Osteoblast (primary cell): ENCODE results near the gene LCA5. TPM values are rescaled to one million over a fixed set of nuclear protein-coding genes. Genes with fewer than 3 reads are reported as not detected.

Experiments used
- DNase-seq: peaks from one replicate; pipeline ENCODE4 v3.0.0; 2011; ENCODE audit warnings: low spot score, mixed read lengths; ENCODE audit not compliant: insufficient read length; ENCODE audit errors: missing footprints
- H2AFZ ChIP-seq: 2 replicates; pipeline ENCODE4 v1.6.0; 2011; ENCODE audit warnings: mild to moderate bottlenecking, low read length
- H3K27ac ChIP-seq: 2 replicates; pipeline ENCODE4 v1.5.1; 2011; ENCODE audit warnings: mild to moderate bottlenecking, low read depth, low read length, moderate library complexity
- H3K27me3 ChIP-seq: 2 replicates; pipeline ENCODE4 v1.6.0; 2012; ENCODE audit warnings: mild to moderate bottlenecking, control low read depth, inconsistent platforms, low read length, moderate library complexity; ENCODE audit not compliant: insufficient read depth
- H3K36me3 ChIP-seq: 2 replicates; pipeline ENCODE4 v1.5.1; 2011; ENCODE audit warnings: mild to moderate bottlenecking, low read length, control low read depth, moderate library complexity; ENCODE audit not compliant: insufficient read depth
- H3K4me1 ChIP-seq: 2 replicates; pipeline ENCODE4 v1.5.1; 2011; ENCODE audit warnings: mild to moderate bottlenecking, low read length, control low read depth, moderate library complexity; ENCODE audit not compliant: insufficient read depth
- H3K4me2 ChIP-seq: 2 replicates; pipeline ENCODE4 v1.6.0; 2011; ENCODE audit warnings: mild to moderate bottlenecking, low read length; ENCODE audit not compliant: insufficient read depth
- H3K4me3 ChIP-seq: fragments of 200-600 bp; sonication (generic); 3 replicates; pipeline ENCODE4 v1.5.1; 2012; ENCODE audit warnings: mild to moderate bottlenecking, low read length, inconsistent platforms; ENCODE audit not compliant: insufficient read depth
- H3K79me2 ChIP-seq: 2 replicates; pipeline ENCODE4 v1.6.0; 2012; ENCODE audit warnings: mild to moderate bottlenecking, low read length, control low read depth, inconsistent platforms; ENCODE audit not compliant: insufficient read depth
- H3K9me3 ChIP-seq: 2 replicates; pipeline ENCODE4 v1.5.1; 2011; ENCODE audit warnings: low read depth, low read length, control low read depth
- H4K20me1 ChIP-seq: 2 replicates; pipeline ENCODE4 v1.6.0; 2012; ENCODE audit warnings: mild to moderate bottlenecking, low read length, control low read depth; ENCODE audit not compliant: insufficient read depth
- CTCF ChIP-seq: IDR thresholded peaks from 2 replicates; pipeline ENCODE4 v1.5.1; 2011; ENCODE audit warnings: mild to moderate bottlenecking, low read depth, low read length, moderate library complexity; ENCODE audit errors: extremely low read depth
- total RNA-seq: library from RNA; depleted of rRNA; stranded (reverse); fragments of >200 nt; gene quantifications from 2 replicates; pipeline ENCODE4 v1.2.3, GENCODE V29; 2012

LCA5 gene
- total RNA-seq, 1 donor: 10.1 TPM

- peaks cover 4% of the 10 kb centered on the region for H3K36me3 ChIP-seq
These were observed 7.8 kb upstream of the LCA5 start for GRCh38 chr6:79544939-79545450.

GRCh38 chr6:79544299-79544927, 7.2 kb upstream of the LCA5 start:
- Histone ChIP-seq H4K20me1 (no peaks in the 10 kb centered on the region), H3K79me2 (no peaks in the 10 kb centered on the region), H3K4me1 (peaks cover 16% of the 10 kb centered on the region), H2AFZ (no peak overlapping the region), H3K36me3 (peaks cover 4% of the 10 kb centered on the region), H3K9me3 (no peaks in the 10 kb centered on the region), H3K4me2 (peak overlapping the region; percentile 70), H3K27me3 (no peaks in the 10 kb centered on the region), H3K4me3 (no peak overlapping the region), H3K27ac (peak overlapping the region; percentile 97)
- no peak for DNase-seq
- no peak for TF ChIP-seq CTCF

More at GRCh38 chr6:79544939-79545450, 7.8 kb upstream of the LCA5 start:
- Histone ChIP-seq H3K27ac (peak overlapping the region; percentile 97), H2AFZ (no peak overlapping the region), H3K4me3 (no peak overlapping the region), H3K9me3 (no peaks in the 10 kb centered on the region), H3K79me2 (no peaks in the 10 kb centered on the region), H3K4me1 (peaks cover 16% of the 10 kb centered on the region), H3K27me3 (no peaks in the 10 kb centered on the region), H4K20me1 (no peaks in the 10 kb centered on the region), H3K4me2 (peak overlapping the region; percentile 70)
- TF ChIP-seq CTCF: peak; percentile 69
- peak; percentile 92 for DNase-seq

GRCh38 chr6:79543886-79544285, 6.7 kb upstream of the LCA5 start:
- H2AFZ ChIP-seq: no peak overlapping the region
- peak overlapping the region; percentile 70 for H3K4me2 ChIP-seq
- no peak overlapping the region for H3K4me3 ChIP-seq
- no peaks in the 10 kb centered on the region for H4K20me1 ChIP-seq
- no peak for TF ChIP-seq CTCF
- DNase-seq: no peak
- H3K79me2 ChIP-seq: no peaks in the 10 kb centered on the region
- no peaks in the 10 kb centered on the region for H3K27me3 ChIP-seq
- no peaks in the 10 kb centered on the region for H3K9me3 ChIP-seq
- peaks cover 4% of the 10 kb centered on the region for H3K36me3 ChIP-seq
- peaks cover 17% of the 10 kb centered on the region for H3K4me1 ChIP-seq
- H3K27ac ChIP-seq: peak overlapping the region; percentile 97

- H3K79me2 ChIP-seq: peaks cover 5% of the 10 kb centered on the region
- H3K27ac ChIP-seq: peak overlapping the region; percentile 97
- no peak overlapping the region for H2AFZ ChIP-seq
- no peak overlapping the region for H3K4me2 ChIP-seq
- H3K27me3 ChIP-seq: no peaks in the 10 kb centered on the region
- no peaks in the 10 kb centered on the region for H4K20me1 ChIP-seq
- DNase-seq: no peak
- H3K9me3 ChIP-seq: no peaks in the 10 kb centered on the region
- H3K36me3 ChIP-seq: peaks cover 4% of the 10 kb centered on the region
- H3K4me3 ChIP-seq: no peak overlapping the region
- TF ChIP-seq CTCF: no peak
- H3K4me1 ChIP-seq: peaks cover 20% of the 10 kb centered on the region
These were observed 6.2 kb upstream of the LCA5 start for GRCh38 chr6:79543411-79543810.
